Mesothelial cell of epicardium (in vitro differentiated cells): ENCODE data around the gene SLC35A2. TPM values are rescaled to one million over a fixed set of nuclear protein-coding genes. Genes with fewer than 3 reads are reported as not detected.

Source experiments
- DNase-seq, 2 experiments: peaks; one replicate each; pipeline ENCODE4 v3.0.0; 2021; ENCODE audit warnings: low spot score in 2 of 2; ENCODE audit not compliant: unreplicated experiment in 2 of 2
- H3K27ac Mint-ChIP-seq: 2 replicates; pipeline ENCODE4 v1.8.0; 2021; ENCODE audit warnings: mixed read lengths
- H3K27me3 Mint-ChIP-seq: 2 replicates; pipeline ENCODE4 v1.8.0; 2021; ENCODE audit warnings: low read depth, mixed read lengths
- H3K36me3 Mint-ChIP-seq: 2 replicates; pipeline ENCODE4 v1.8.0; 2021; ENCODE audit warnings: mixed read lengths
- H3K4me1 Mint-ChIP-seq: 2 replicates; pipeline ENCODE4 v1.8.0; 2021; ENCODE audit warnings: mixed read lengths
- H3K4me3 Mint-ChIP-seq: 2 replicates; pipeline ENCODE4 v1.8.0; 2021; ENCODE audit warnings: mild to moderate bottlenecking, moderate library complexity, mixed read lengths
- H3K9me3 Mint-ChIP-seq: 2 replicates; pipeline ENCODE4 v1.8.0; 2021; ENCODE audit warnings: mixed read lengths
- CTCF ChIP-seq: fragments of 200-600 bp; sonication (generic); IDR thresholded peaks from one replicate; pipeline ENCODE4 v1.5.0; 2021; ENCODE audit warnings: antibody characterized with exemption; ENCODE audit not compliant: unreplicated experiment
- total RNA-seq: library from RNA; stranded (reverse); gene quantifications from 3 replicates; pipeline ENCODE4 v1.2.1, GENCODE V29; 2021

Gene SLC35A2
- total RNA-seq, 1 donor from 2014 or later, result 43.8 TPM

GRCh38 chrX:48909703-48910294 lies 1.6 kb downstream of the SLC35A2 start:
- H3K4me1 Mint-ChIP-seq, result peaks cover 15% of the 10 kb centered on the region
- no peaks in the 10 kb centered on the region for H3K27me3 Mint-ChIP-seq
- no peak for DNase-seq
- TF ChIP-seq CTCF, result no peak
- peaks cover 3% of the 10 kb centered on the region for H3K9me3 Mint-ChIP-seq
- H3K4me3 Mint-ChIP-seq, result peak overlapping the region; percentile 82
- H3K27ac Mint-ChIP-seq, result no peak overlapping the region
- peaks cover 9% of the 10 kb centered on the region for H3K36me3 Mint-ChIP-seq

GRCh38 chrX:48908600-48908999 lies 2.8 kb downstream of the SLC35A2 start:
- no peak for DNase-seq
- Mint-ChIP-seq H3K27ac (no peak overlapping the region), H3K4me1 (peaks cover 15% of the 10 kb centered on the region), H3K4me3 (no peak overlapping the region), H3K36me3 (peaks cover 10% of the 10 kb centered on the region), H3K9me3 (peaks cover 3% of the 10 kb centered on the region), H3K27me3 (no peaks in the 10 kb centered on the region)
- TF ChIP-seq CTCF, result no peak

- DNase-seq, result no peak
- no peak for TF ChIP-seq CTCF
- Mint-ChIP-seq H3K4me3 (no peak overlapping the region), H3K36me3 (peaks cover 19% of the 10 kb centered on the region), H3K27ac (no peak overlapping the region), H3K27me3 (no peaks in the 10 kb centered on the region), H3K4me1 (peaks cover 1% of the 10 kb centered on the region), H3K9me3 (peaks cover 3% of the 10 kb centered on the region)
Observed at GRCh38 chrX:48905090-48905790, 6.2 kb downstream of the SLC35A2 start.

GRCh38 chrX:48904626-48905025 lies 6.8 kb downstream of the SLC35A2 start:
- Mint-ChIP-seq H3K9me3 (peaks cover 3% of the 10 kb centered on the region), H3K36me3 (peaks cover 19% of the 10 kb centered on the region), H3K4me3 (no peak overlapping the region), H3K4me1 (no peaks in the 10 kb centered on the region), H3K27me3 (no peaks in the 10 kb centered on the region), H3K27ac (no peak overlapping the region)
- no peak for TF ChIP-seq CTCF
- DNase-seq, result no peak

GRCh38 chrX:48904180-48904579 lies 7.3 kb downstream of the SLC35A2 start:
- Mint-ChIP-seq H3K4me1 (no peaks in the 10 kb centered on the region), H3K9me3 (peaks cover 3% of the 10 kb centered on the region), H3K4me3 (no peak overlapping the region), H3K36me3 (peaks cover 19% of the 10 kb centered on the region), H3K27ac (no peak overlapping the region), H3K27me3 (no peaks in the 10 kb centered on the region)
- DNase-seq, result no peak
- no peak for TF ChIP-seq CTCF
